Neutrophil (primary cell): ENCODE data around the gene ZNF554.

Experiments used
- H3K27ac ChIP-seq: fragments of 200-600 bp; sonication (generic); 2 replicates; pipeline ENCODE4 v1.5.1; 2016; ENCODE audit warnings: mild to moderate bottlenecking, moderate library complexity
- H3K27me3 ChIP-seq: fragments of 200-600 bp; sonication (generic); 2 replicates; pipeline ENCODE4 v1.6.0; 2016; ENCODE audit warnings: mild to moderate bottlenecking
- H3K36me3 ChIP-seq: fragments of 200-600 bp; sonication (generic); 2 replicates; pipeline ENCODE4 v1.5.1; 2017
- H3K4me1 ChIP-seq, 2 experiments: fragments of 200-600 bp in 1 of 2; sonication (generic) in 1 of 2; 1 replicate in 1 of 2; 2 replicates in 1 of 2; pipeline versions ENCODE4 v1.5.1 to v1.6.1; 2013 to 2016; ENCODE audit warnings: low read depth in 1 of 2, low read length in 1 of 2, mild to moderate bottlenecking in 1 of 2, moderate library complexity in 1 of 2; ENCODE audit not compliant: control insufficient read depth in 1 of 2, insufficient read depth in 1 of 2
- H3K4me3 ChIP-seq, 2 experiments: fragments of 200-600 bp in 1 of 2; sonication (generic) in 1 of 2; 1 replicate in 1 of 2; 2 replicates in 1 of 2; pipeline ENCODE4 v1.5.1; 2013 to 2016; ENCODE audit warnings: low read depth in 1 of 2, low read length in 1 of 2, mild to moderate bottlenecking in 1 of 2, moderate library complexity in 1 of 2
- H3K9me3 ChIP-seq: fragments of 200-600 bp; sonication (generic); 2 replicates; pipeline ENCODE4 v1.5.1; 2016
- CTCF ChIP-seq: fragments of 200-600 bp; sonication (generic); IDR thresholded peaks from 2 replicates; pipeline ENCODE4 v1.5.1; 2016; ENCODE audit warnings: antibody characterized with exemption

Gene ZNF554

GRCh38 chr19:2798158-2798685, 21.4 kb upstream of the ZNF554 start:
- Histone ChIP-seq H3K4me3 (no peak overlapping the region), H3K4me1 (no peaks in the 10 kb centered on the region), H3K27ac (no peak overlapping the region), H3K27me3 (no peaks in the 10 kb centered on the region), H3K36me3 (peaks cover 47% of the 10 kb centered on the region), H3K9me3 (no peaks in the 10 kb centered on the region)
- TF ChIP-seq CTCF, result no peak

GRCh38 chr19:2798733-2799132, 20.9 kb upstream of the ZNF554 start:
- no peak for TF ChIP-seq CTCF
- H3K4me1 ChIP-seq, result no peaks in the 10 kb centered on the region
- H3K36me3 ChIP-seq, result peaks cover 51% of the 10 kb centered on the region
- no peak overlapping the region for H3K27ac ChIP-seq
- H3K9me3 ChIP-seq, result no peaks in the 10 kb centered on the region
- no peaks in the 10 kb centered on the region for H3K27me3 ChIP-seq
- H3K4me3 ChIP-seq, result no peak overlapping the region

- no peaks in the 10 kb centered on the region for H3K4me1 ChIP-seq
- H3K36me3 ChIP-seq, result peaks cover 53% of the 10 kb centered on the region
Observed at GRCh38 chr19:2799273-2800020, 20.2 kb upstream of the ZNF554 start.

GRCh38 chr19:2800506-2800905, 19.2 kb upstream of the ZNF554 start:
- Histone ChIP-seq H3K4me1 (no peaks in the 10 kb centered on the region), H3K27ac (no peak overlapping the region), H3K9me3 (no peaks in the 10 kb centered on the region), H3K27me3 (no peaks in the 10 kb centered on the region), H3K4me3 (no peak overlapping the region), H3K36me3 (peaks cover 51% of the 10 kb centered on the region)
- no peak for TF ChIP-seq CTCF

More at GRCh38 chr19:2799273-2800020, 20.2 kb upstream of the ZNF554 start:
- Histone ChIP-seq H3K27ac (no peak overlapping the region), H3K27me3 (no peaks in the 10 kb centered on the region), H3K4me3 (no peak overlapping the region), H3K9me3 (no peaks in the 10 kb centered on the region)
- TF ChIP-seq CTCF, result no peak

GRCh38 chr19:2802826-2803225, 16.8 kb upstream of the ZNF554 start:
- Histone ChIP-seq H3K4me1 (no peaks in the 10 kb centered on the region), H3K27me3 (no peaks in the 10 kb centered on the region), H3K27ac (no peak overlapping the region), H3K9me3 (no peaks in the 10 kb centered on the region), H3K4me3 (no peak overlapping the region), H3K36me3 (peaks cover 61% of the 10 kb centered on the region)
- no peak for TF ChIP-seq CTCF
